Mesenchymal stem cell (in vitro differentiated cells and primary cell): ENCODE data around the gene HCN1.

Source experiments
- DNase-seq: peaks from one replicate; pipeline ENCODE4 v3.0.0-alpha.2; 2013
- H2AFZ ChIP-seq: one replicate; pipeline ENCODE4 v1.6.1; 2013; ENCODE audit warnings: low read depth, mild to moderate bottlenecking, control low read depth, inconsistent platforms, low read length, moderate library complexity
- H2AK5ac ChIP-seq: 2 replicates; pipeline ENCODE4 v1.6.1; 2013; ENCODE audit warnings: low read length, moderate library complexity, mild to moderate bottlenecking, inconsistent platforms; ENCODE audit not compliant: severe bottlenecking
- H2BK120ac ChIP-seq: one replicate; pipeline ENCODE4 v1.6.1; 2013; ENCODE audit warnings: low read depth, mild to moderate bottlenecking, inconsistent platforms, low read length, moderate library complexity
- H2BK12ac ChIP-seq, 2 experiments: one replicate each; pipeline ENCODE4 v1.6.1; 2013; ENCODE audit warnings: inconsistent platforms in 2 of 2, low read length in 2 of 2, mild to moderate bottlenecking in 2 of 2, moderate library complexity in 2 of 2, control low read depth in 1 of 2
- H2BK15ac ChIP-seq: one replicate; pipeline ENCODE4 v1.6.1; 2013; ENCODE audit warnings: mild to moderate bottlenecking, low read depth, inconsistent platforms; ENCODE audit not compliant: poor library complexity, severe bottlenecking
- H2BK5ac ChIP-seq: 2 replicates; pipeline ENCODE4 v1.6.1; 2013; ENCODE audit warnings: low read depth, mild to moderate bottlenecking, low read length, control low read depth, inconsistent platforms; ENCODE audit not compliant: poor library complexity, severe bottlenecking
- H3K14ac ChIP-seq, 2 experiments: one replicate each; pipeline ENCODE4 v1.6.1; 2013; ENCODE audit warnings: inconsistent platforms in 2 of 2, low read length in 2 of 2, control low read depth in 1 of 2, mild to moderate bottlenecking in 1 of 2, moderate library complexity in 1 of 2
- H3K18ac ChIP-seq, 2 experiments: one replicate each; pipeline ENCODE4 v1.6.1; 2013; ENCODE audit warnings: inconsistent platforms in 2 of 2, low read length in 2 of 2, control low read depth in 1 of 2, low read depth in 1 of 2, mild to moderate bottlenecking in 1 of 2
- H3K23ac ChIP-seq, 2 experiments: one replicate each; pipeline ENCODE4 v1.6.1; 2013; ENCODE audit warnings: inconsistent platforms in 2 of 2, low read length in 2 of 2, mild to moderate bottlenecking in 2 of 2, moderate library complexity in 2 of 2, control low read depth in 1 of 2
- H3K27ac ChIP-seq: 2 replicates; pipeline ENCODE4 v1.5.1; 2013; ENCODE audit warnings: mild to moderate bottlenecking, moderate library complexity, low read length, control low read depth, inconsistent platforms; ENCODE audit not compliant: poor library complexity, severe bottlenecking
- H3K27me3 ChIP-seq, 2 experiments: 2 replicates each; pipeline versions ENCODE4 v1.6.1 to v1.7.0; 2013; ENCODE audit warnings: low read length in 2 of 2, mild to moderate bottlenecking in 2 of 2, moderate library complexity in 2 of 2, control low read depth in 1 of 2, inconsistent platforms in 1 of 2; ENCODE audit not compliant: control insufficient read depth in 1 of 2, insufficient read depth in 1 of 2
- H3K36me3 ChIP-seq, 2 experiments: 2 replicates each; pipeline versions ENCODE4 v1.6.1 to v1.7.0; 2013; ENCODE audit warnings: low read length in 2 of 2, control low read depth in 1 of 2, inconsistent platforms in 1 of 2, low read depth in 1 of 2, mild to moderate bottlenecking in 1 of 2; ENCODE audit not compliant: insufficient read depth in 2 of 2, control insufficient read depth in 1 of 2
- H3K4ac ChIP-seq, 2 experiments: one replicate each; pipeline ENCODE4 v1.6.1; 2013; ENCODE audit warnings: inconsistent platforms in 2 of 2, low read length in 2 of 2, mild to moderate bottlenecking in 2 of 2, moderate library complexity in 2 of 2, control low read depth in 1 of 2, low read depth in 1 of 2
- H3K4me1 ChIP-seq: 2 replicates; pipeline ENCODE4 v1.6.1; 2013; ENCODE audit warnings: low read depth, low read length, control low read depth; ENCODE audit not compliant: control insufficient read depth, insufficient read depth
- H3K4me2 ChIP-seq: 2 replicates; pipeline ENCODE4 v1.6.1; 2013; ENCODE audit warnings: low read length, mild to moderate bottlenecking, inconsistent platforms; ENCODE audit not compliant: poor library complexity, severe bottlenecking
- H3K4me3 ChIP-seq, 2 experiments: 2 replicates each; pipeline versions ENCODE4 v1.5.1 to v1.7.0; 2013; ENCODE audit warnings: low read length in 2 of 2, mild to moderate bottlenecking in 2 of 2, control low read depth in 1 of 2, low read depth in 1 of 2; ENCODE audit not compliant: insufficient read depth in 1 of 2
- H3K79me1 ChIP-seq: replicated peaks from 2 replicates; pipeline ENCODE4 v1.6.1; 2013; ENCODE audit warnings: mild to moderate bottlenecking, control low read depth, low read length, inconsistent platforms; ENCODE audit not compliant: poor library complexity, severe bottlenecking
- H3K9ac ChIP-seq: 2 replicates; pipeline ENCODE4 v1.7.0; 2013; ENCODE audit warnings: mild to moderate bottlenecking, low read length, moderate library complexity
- H3K9me3 ChIP-seq: 2 replicates; pipeline ENCODE4 v1.7.0; 2013; ENCODE audit warnings: mild to moderate bottlenecking, low read length; ENCODE audit not compliant: control insufficient read depth
- H4K8ac ChIP-seq: one replicate; pipeline ENCODE4 v1.6.1; 2013; ENCODE audit warnings: inconsistent platforms, mild to moderate bottlenecking, low read length, moderate library complexity
- H4K91ac ChIP-seq: one replicate; pipeline ENCODE4 v1.6.1; 2013; ENCODE audit warnings: mild to moderate bottlenecking, low read length, inconsistent platforms
- WGBS: methylation state at CpG from one replicate; pipeline ENCODE4 v1.1.7; 2013; ENCODE audit warnings: mixed read lengths; 5-methylcytosine and 5-hydroxymethylcytosine counted together

Gene HCN1

GRCh38 chr5:45697201-45697600 is 1.0 kb upstream of the HCN1 start:
- Histone ChIP-seq H2AFZ (no peak overlapping the region), H3K9ac (no peak overlapping the region), H4K91ac (no peak overlapping the region), H3K4me2 (no peak overlapping the region), H3K23ac (no peak overlapping the region), H3K18ac (no peak overlapping the region), H3K9me3 (no peaks in the 10 kb centered on the region), H3K27ac (no peak overlapping the region), H3K14ac (no peak overlapping the region), H2BK5ac (no peak overlapping the region), H2BK12ac (no peak overlapping the region), H3K36me3 (no peaks in the 10 kb centered on the region), H3K4me1 (peaks cover 11% of the 10 kb centered on the region), H3K4ac (no peak overlapping the region), H2BK120ac (no peak overlapping the region), H2BK15ac (no peak overlapping the region), H2AK5ac (no peak overlapping the region), H4K8ac (no peak overlapping the region), H3K27me3 (peaks cover 21 to 34% of the 10 kb centered on the region in 2 experiments), H3K4me3 (no peak overlapping the region), H3K79me1 (no peaks in the 10 kb centered on the region)
- no peak for DNase-seq
- WGBS = 65% methylated on average over 6 of the region's 6 CpGs

- H4K8ac ChIP-seq = no peak overlapping the region
- no peak overlapping the region for H2BK5ac ChIP-seq
- no peak overlapping the region for H3K18ac ChIP-seq
- no peaks in the 10 kb centered on the region for H3K36me3 ChIP-seq
- H3K9me3 ChIP-seq = no peaks in the 10 kb centered on the region
- no peak overlapping the region for H2BK15ac ChIP-seq
- peak overlapping the region; percentile 94 for H3K4me2 ChIP-seq
- H3K23ac ChIP-seq = peak overlapping the region in 1 of 2 experiments; percentile 34
- H3K4me1 ChIP-seq = peaks cover 11% of the 10 kb centered on the region
- H2AK5ac ChIP-seq = no peak overlapping the region
- no peak overlapping the region for H2AFZ ChIP-seq
- no peak overlapping the region for H3K9ac ChIP-seq
- peaks cover 21 to 34% of the 10 kb centered on the region in 2 experiments for H3K27me3 ChIP-seq
- H3K4me3 ChIP-seq = peak overlapping the region in 1 of 2 experiments; percentile 39
- H3K27ac ChIP-seq = no peak overlapping the region
- no peak overlapping the region for H2BK12ac ChIP-seq
- under 1% methylated on average over 54 of the region's 59 CpGs for WGBS
- DNase-seq = no peak
- no peak overlapping the region for H4K91ac ChIP-seq
- no peak overlapping the region for H2BK120ac ChIP-seq
- H3K4ac ChIP-seq = no peak overlapping the region
- no peaks in the 10 kb centered on the region for H3K79me1 ChIP-seq
- H3K14ac ChIP-seq = no peak overlapping the region
These were observed 400 bp downstream of the HCN1 start for GRCh38 chr5:45695804-45696156.

GRCh38 chr5:45694971-45695803 is 993 bp downstream of the HCN1 start:
- Histone ChIP-seq H3K14ac (no peak overlapping the region), H2BK12ac (no peak overlapping the region), H3K9me3 (no peaks in the 10 kb centered on the region), H3K4me3 (peak overlapping the region in 1 of 2 experiments; percentile 40), H2BK5ac (no peak overlapping the region), H4K8ac (no peak overlapping the region), H2BK120ac (no peak overlapping the region), H3K4ac (no peak overlapping the region), H2AFZ (no peak overlapping the region), H3K36me3 (no peaks in the 10 kb centered on the region), H4K91ac (no peak overlapping the region), H2AK5ac (no peak overlapping the region), H3K18ac (no peak overlapping the region), H3K27ac (no peak overlapping the region), H2BK15ac (no peak overlapping the region), H3K4me2 (peak overlapping the region; percentile 94), H3K4me1 (peaks cover 11% of the 10 kb centered on the region), H3K23ac (peak overlapping the region in 1 of 2 experiments; percentile 34), H3K79me1 (no peaks in the 10 kb centered on the region), H3K9ac (no peak overlapping the region), H3K27me3 (peaks cover 21 to 34% of the 10 kb centered on the region in 2 experiments)
- DNase-seq = no peak
- WGBS = under 1% methylated on average over 51 of the region's 51 CpGs

GRCh38 chr5:45694255-45694814 is 1.8 kb downstream of the HCN1 start:
- Histone ChIP-seq H4K91ac (no peak overlapping the region), H3K4me2 (no peak overlapping the region), H2BK5ac (no peak overlapping the region), H3K18ac (no peak overlapping the region), H3K14ac (no peak overlapping the region), H3K23ac (no peak overlapping the region), H2BK15ac (no peak overlapping the region), H4K8ac (no peak overlapping the region), H3K4ac (no peak overlapping the region), H3K4me3 (no peak overlapping the region), H2AK5ac (no peak overlapping the region), H2BK120ac (no peak overlapping the region), H3K79me1 (no peaks in the 10 kb centered on the region), H2AFZ (no peak overlapping the region), H3K36me3 (no peaks in the 10 kb centered on the region), H2BK12ac (no peak overlapping the region), H3K9ac (no peak overlapping the region), H3K27me3 (peaks cover 21 to 34% of the 10 kb centered on the region in 2 experiments), H3K9me3 (no peaks in the 10 kb centered on the region), H3K4me1 (peaks cover 11% of the 10 kb centered on the region), H3K27ac (no peak overlapping the region)
- DNase-seq = peak; percentile 15
- 41% methylated on average over 13 of the region's 14 CpGs for WGBS
